Endodermal cell (in vitro differentiated cells): Measurements from ENCODE around the gene FTO. TPM values are rescaled to one million over a fixed set of nuclear protein-coding genes. Genes with fewer than 3 reads are reported as not detected.

ENCODE experiments used
- DNase-seq: peaks from one replicate; pipeline ENCODE4 v3.0.0-alpha.2; 2017
- H3K27ac ChIP-seq: 2 replicates; pipeline ENCODE4 v1.5.1; 2013; ENCODE audit warnings: mild to moderate bottlenecking, low read depth, low read length, moderate library complexity
- H3K27me3 ChIP-seq: 2 replicates; pipeline ENCODE4 v1.6.1; 2013; ENCODE audit warnings: mild to moderate bottlenecking, low read length, moderate library complexity; ENCODE audit not compliant: insufficient read depth, control insufficient read depth, poor library complexity, severe bottlenecking
- H3K36me3 ChIP-seq: 2 replicates; pipeline ENCODE4 v1.7.0; 2013; ENCODE audit warnings: mild to moderate bottlenecking, low read length, moderate library complexity; ENCODE audit not compliant: control insufficient read depth, insufficient read depth
- H3K4me1 ChIP-seq: one replicate; pipeline ENCODE4 v1.7.0; 2013; ENCODE audit warnings: low read length; ENCODE audit not compliant: control insufficient read depth, insufficient read depth
- H3K4me3 ChIP-seq: 2 replicates; pipeline ENCODE4 v1.5.1; 2013; ENCODE audit warnings: mild to moderate bottlenecking, low read length, moderate library complexity
- H3K9ac ChIP-seq: 2 replicates; pipeline ENCODE4 v1.6.1; 2013; ENCODE audit warnings: mild to moderate bottlenecking, low read length, moderate library complexity; ENCODE audit not compliant: poor library complexity, severe bottlenecking; ENCODE audit errors: extremely low read depth
- H3K9me3 ChIP-seq: 2 replicates; pipeline ENCODE4 v1.6.1; 2013; ENCODE audit warnings: mild to moderate bottlenecking, low read length, moderate library complexity; ENCODE audit not compliant: control insufficient read depth
- H3K27ac Mint-ChIP-seq: 2 replicates; pipeline ENCODE4 v1.8.0; 2020; ENCODE audit warnings: mixed read lengths
- H3K27me3 Mint-ChIP-seq: 2 replicates; pipeline ENCODE4 v1.8.0; 2021; ENCODE audit warnings: mild to moderate bottlenecking, mixed read lengths; ENCODE audit not compliant: insufficient read depth
- H3K36me3 Mint-ChIP-seq: 2 replicates; pipeline ENCODE4 v1.8.0; 2020; ENCODE audit warnings: low read depth, mixed read lengths
- H3K4me1 Mint-ChIP-seq: 2 replicates; pipeline ENCODE4 v1.8.0; 2020; ENCODE audit warnings: mixed read lengths
- H3K4me3 Mint-ChIP-seq: 2 replicates; pipeline ENCODE4 v1.8.0; 2020; ENCODE audit warnings: mild to moderate bottlenecking, moderate library complexity, mixed read lengths
- H3K9me3 Mint-ChIP-seq: 2 replicates; pipeline ENCODE4 v1.8.0; 2020; ENCODE audit warnings: mild to moderate bottlenecking, mixed read lengths
- WGBS, 2 experiments: methylation state at CpG; one replicate each; pipeline versions ENCODE4 v1.1.5 to v1.1.7; 2013; ENCODE audit warnings: missing lambda C conversion rate in 2 of 2, mixed read lengths in 1 of 2; ENCODE audit not compliant: insufficient coverage in 1 of 2, insufficient read length in 1 of 2; 5-methylcytosine and 5-hydroxymethylcytosine counted together
- total RNA-seq, 2 donors: library from RNA; stranded (reverse); fragmentation: NEBNext Ultra II Directional in 1 of 2; extraction: Animal tissue kit (Norgen Biotek cat#: 25700) in 1 of 2; gene quantifications; 2 replicates in 1 of 2; 3 replicates in 1 of 2; pipeline ENCODE4 v1.2.1, GENCODE V29; 2021
- TF ChIP-seq, protein P1 (sequence below): fragments of 200-600 bp; sonication (generic); conservative IDR thresholded peaks from 2 replicates; pipeline ENCODE4 v1.5.0; 2021; ENCODE audit warnings: antibody characterized with exemption, mild to moderate bottlenecking

Gene FTO
- total RNA-seq, 2 donors from 2014 or later = 80.3 to 102 TPM

DNA sequence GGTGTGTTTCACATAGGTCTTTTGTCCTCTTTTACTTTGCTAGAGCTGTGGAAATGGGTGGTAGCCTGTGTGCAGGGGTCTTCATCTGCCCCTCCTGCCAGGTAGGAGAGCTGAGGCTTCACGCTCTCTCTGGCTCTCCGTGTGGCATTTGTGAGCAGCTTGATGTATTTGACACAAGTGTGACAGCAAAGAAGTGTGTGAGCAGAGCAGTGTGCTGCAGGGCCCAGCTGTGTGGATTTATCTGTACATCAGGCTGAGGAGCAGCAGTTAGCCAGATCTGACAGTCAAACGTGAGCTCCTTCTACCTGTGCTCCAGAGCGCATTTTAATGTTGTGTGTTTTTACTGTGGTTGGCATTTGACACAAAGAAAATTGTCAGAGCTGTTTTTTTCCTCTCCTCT lies 101.8 kb downstream of the FTO start:
- Histone ChIP-seq H3K4me1 (no peaks in the 10 kb centered on the region), H3K27me3 (no peaks in the 10 kb centered on the region), H3K27ac (no peak overlapping the region), H3K36me3 (peaks cover 6% of the 10 kb centered on the region), H3K9me3 (no peaks in the 10 kb centered on the region), H3K9ac (no peak overlapping the region), H3K4me3 (no peak overlapping the region)
- TF ChIP-seq, protein P1, sequence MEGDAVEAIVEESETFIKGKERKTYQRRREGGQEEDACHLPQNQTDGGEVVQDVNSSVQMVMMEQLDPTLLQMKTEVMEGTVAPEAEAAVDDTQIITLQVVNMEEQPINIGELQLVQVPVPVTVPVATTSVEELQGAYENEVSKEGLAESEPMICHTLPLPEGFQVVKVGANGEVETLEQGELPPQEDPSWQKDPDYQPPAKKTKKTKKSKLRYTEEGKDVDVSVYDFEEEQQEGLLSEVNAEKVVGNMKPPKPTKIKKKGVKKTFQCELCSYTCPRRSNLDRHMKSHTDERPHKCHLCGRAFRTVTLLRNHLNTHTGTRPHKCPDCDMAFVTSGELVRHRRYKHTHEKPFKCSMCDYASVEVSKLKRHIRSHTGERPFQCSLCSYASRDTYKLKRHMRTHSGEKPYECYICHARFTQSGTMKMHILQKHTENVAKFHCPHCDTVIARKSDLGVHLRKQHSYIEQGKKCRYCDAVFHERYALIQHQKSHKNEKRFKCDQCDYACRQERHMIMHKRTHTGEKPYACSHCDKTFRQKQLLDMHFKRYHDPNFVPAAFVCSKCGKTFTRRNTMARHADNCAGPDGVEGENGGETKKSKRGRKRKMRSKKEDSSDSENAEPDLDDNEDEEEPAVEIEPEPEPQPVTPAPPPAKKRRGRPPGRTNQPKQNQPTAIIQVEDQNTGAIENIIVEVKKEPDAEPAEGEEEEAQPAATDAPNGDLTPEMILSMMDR = no peak
- peak; percentile 50 for DNase-seq
- 73 to 83% methylated on average over 2 to 4 of the region's 4 CpGs for WGBS, 2 experiments
- H3K36me3 Mint-ChIP-seq = no peaks in the 10 kb centered on the region
- H3K27ac Mint-ChIP-seq = peak overlapping the region; percentile 42
- no peak overlapping the region for H3K4me3 Mint-ChIP-seq
- no peaks in the 10 kb centered on the region for H3K27me3 Mint-ChIP-seq
- H3K9me3 Mint-ChIP-seq = peaks cover 6% of the 10 kb centered on the region
- peaks cover 7% of the 10 kb centered on the region for H3K4me1 Mint-ChIP-seq

DNA sequence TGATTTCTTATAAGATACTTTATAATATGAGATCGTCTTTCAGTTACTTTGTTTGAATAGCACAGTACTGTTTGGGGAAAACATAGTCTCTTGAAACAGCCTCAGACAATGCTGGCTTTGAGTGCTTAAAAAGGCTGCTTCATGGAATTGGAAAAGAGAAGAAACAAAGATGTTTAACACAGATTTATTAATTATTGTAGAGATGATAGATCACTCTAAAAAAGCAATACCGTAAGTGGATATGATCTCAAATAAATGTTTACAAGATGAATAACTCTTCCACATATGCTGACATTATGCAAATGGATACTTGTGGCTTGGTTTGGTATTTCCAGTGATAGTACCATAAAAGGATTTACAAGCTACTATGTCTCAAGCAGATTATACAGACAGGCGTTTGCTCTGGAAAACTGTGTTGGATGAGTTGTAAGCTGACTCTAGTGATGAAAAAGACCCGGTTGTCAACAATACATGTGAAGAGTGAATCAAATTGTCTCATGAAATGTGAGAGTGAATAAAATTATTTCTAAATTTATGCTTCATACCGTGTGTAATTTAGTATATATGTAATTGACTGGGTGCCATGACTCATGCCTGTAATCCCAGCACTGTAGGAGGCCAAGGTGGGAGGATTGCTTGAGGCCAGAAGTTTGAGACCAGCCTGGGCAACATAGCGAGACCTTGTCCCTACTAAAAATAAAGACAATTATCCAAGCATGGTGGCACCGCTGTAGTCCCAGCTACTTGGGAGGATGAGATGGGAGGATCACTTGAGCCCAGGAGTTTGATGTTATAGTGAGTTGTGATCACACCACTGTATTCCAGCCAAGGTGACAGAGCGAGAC lies 105.4 kb downstream of the FTO start:
- H3K27ac ChIP-seq = no peak overlapping the region
- TF ChIP-seq, protein P1 = no peak
- WGBS, 2 experiments = 93 to 94% methylated on average over 5 to 6 of the region's 8 CpGs

DNA sequence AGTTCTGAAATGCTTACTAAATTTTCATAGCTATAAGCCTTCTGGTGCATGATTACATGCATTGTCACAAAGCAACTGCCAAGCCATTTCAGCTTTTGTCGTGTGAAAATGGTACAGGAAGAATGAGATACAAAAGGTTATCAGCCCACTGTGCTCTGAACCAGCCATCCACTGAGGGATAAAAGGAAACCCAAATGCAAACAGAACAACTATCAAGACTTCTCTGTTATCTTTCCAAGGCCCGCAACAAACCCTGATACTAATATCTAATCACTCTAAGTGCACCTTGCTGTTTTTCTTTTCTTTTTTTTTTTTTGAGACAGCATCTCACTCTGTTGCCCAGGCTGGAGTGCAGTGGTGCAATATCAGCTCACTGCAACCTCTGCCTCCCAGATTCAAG lies 109.0 kb downstream of the FTO start:
- Histone ChIP-seq H3K4me3 (no peak overlapping the region), H3K36me3 (peaks cover 13% of the 10 kb centered on the region), H3K27ac (no peak overlapping the region), H3K9ac (no peak overlapping the region), H3K9me3 (no peaks in the 10 kb centered on the region), H3K4me1 (no peaks in the 10 kb centered on the region), H3K27me3 (no peaks in the 10 kb centered on the region)
- peaks cover 3% of the 10 kb centered on the region for H3K4me1 Mint-ChIP-seq
- H3K9me3 Mint-ChIP-seq = no peaks in the 10 kb centered on the region
- H3K4me3 Mint-ChIP-seq = no peak overlapping the region
- no peaks in the 10 kb centered on the region for H3K27me3 Mint-ChIP-seq
- TF ChIP-seq, protein P1 = no peak
- DNase-seq = no peak
- no peak overlapping the region for H3K27ac Mint-ChIP-seq
- peaks cover 13% of the 10 kb centered on the region for H3K36me3 Mint-ChIP-seq
- WGBS, 2 experiments = 20 to 57% methylated on average over 1 to 2 of the region's 2 CpGs

More for the DNA sequence above, 105.4 kb downstream of the FTO start:
- no peak overlapping the region for H3K9ac ChIP-seq
- peaks cover 10% of the 10 kb centered on the region for H3K4me1 Mint-ChIP-seq
- H3K9me3 Mint-ChIP-seq = no peaks in the 10 kb centered on the region
- no peak overlapping the region for H3K27ac Mint-ChIP-seq
- no peaks in the 10 kb centered on the region for H3K27me3 Mint-ChIP-seq
- peaks cover 4% of the 10 kb centered on the region for H3K36me3 Mint-ChIP-seq
- DNase-seq = no peak
- H3K36me3 ChIP-seq = peaks cover 13% of the 10 kb centered on the region
- no peaks in the 10 kb centered on the region for H3K4me1 ChIP-seq
- H3K9me3 ChIP-seq = no peaks in the 10 kb centered on the region
- H3K4me3 Mint-ChIP-seq = no peak overlapping the region
- H3K4me3 ChIP-seq = no peak overlapping the region
- no peaks in the 10 kb centered on the region for H3K27me3 ChIP-seq
